Adipocyte (in vitro differentiated cells): ENCODE measurements around the gene LAG3.

ENCODE experiments used
- DNase-seq: peaks from one replicate; pipeline ENCODE4 v3.0.0-alpha.2; 2015; ENCODE audit warnings: low read depth
- H3K27me3 ChIP-seq: replicated peaks from 2 replicates; pipeline ENCODE4 v1.7.0; 2013; ENCODE audit warnings: mild to moderate bottlenecking, low read length, moderate library complexity; ENCODE audit not compliant: control insufficient read depth, insufficient read depth
- H3K36me3 ChIP-seq: 2 replicates; pipeline ENCODE4 v1.7.0; 2013; ENCODE audit warnings: low read length, mild to moderate bottlenecking, moderate library complexity; ENCODE audit not compliant: control insufficient read depth, insufficient read depth, severe bottlenecking
- H3K4me1 ChIP-seq: 2 replicates; pipeline ENCODE4 v1.7.0; 2013; ENCODE audit warnings: mild to moderate bottlenecking, low read length, moderate library complexity; ENCODE audit not compliant: control insufficient read depth, insufficient read depth
- H3K4me3 ChIP-seq: 2 replicates; pipeline ENCODE4 v1.7.0; 2013; ENCODE audit warnings: mild to moderate bottlenecking, low read length, moderate library complexity
- H3K9ac ChIP-seq: 2 replicates; pipeline ENCODE4 v1.7.0; 2013; ENCODE audit warnings: mild to moderate bottlenecking, low read length, moderate library complexity
- H3K9me3 ChIP-seq: 2 replicates; pipeline ENCODE4 v1.7.0; 2013; ENCODE audit warnings: mild to moderate bottlenecking, low read length, moderate library complexity; ENCODE audit not compliant: control insufficient read depth

The LAG3 gene

GRCh38 chr12:6784296-6784695, 12.0 kb downstream of the LAG3 start:
- Histone ChIP-seq H3K4me3 (no peak overlapping the region), H3K36me3 (no peaks in the 10 kb centered on the region), H3K4me1 (no peaks in the 10 kb centered on the region), H3K9ac (no peak overlapping the region), H3K27me3 (peaks cover 10% of the 10 kb centered on the region), H3K9me3 (no peaks in the 10 kb centered on the region)
- no peak for DNase-seq

GRCh38 chr12:6784761-6785160, 12.4 kb downstream of the LAG3 start:
- Histone ChIP-seq H3K4me1 (no peaks in the 10 kb centered on the region), H3K9ac (no peak overlapping the region), H3K4me3 (no peak overlapping the region), H3K27me3 (peaks cover 12% of the 10 kb centered on the region), H3K36me3 (no peaks in the 10 kb centered on the region), H3K9me3 (no peaks in the 10 kb centered on the region)
- no peak for DNase-seq

- H3K27me3 ChIP-seq, result peaks cover 20% of the 10 kb centered on the region
- no peak overlapping the region for H3K4me3 ChIP-seq
- no peaks in the 10 kb centered on the region for H3K4me1 ChIP-seq
- no peak overlapping the region for H3K9ac ChIP-seq
- H3K9me3 ChIP-seq, result no peaks in the 10 kb centered on the region
- H3K36me3 ChIP-seq, result no peaks in the 10 kb centered on the region
- DNase-seq, result no peak
Observed at GRCh38 chr12:6786416-6787094, 14.2 kb downstream of the LAG3 start.

GRCh38 chr12:6787309-6787708, 15.0 kb downstream of the LAG3 start:
- Histone ChIP-seq H3K4me3 (no peak overlapping the region), H3K9me3 (no peaks in the 10 kb centered on the region)

GRCh38 chr12:6788972-6789924, 16.9 kb downstream of the LAG3 start, which contains the start of gene CD4:
Gene CD4 (plus strand): TSS chr12:6789528. CDS start chr12:6800139, 10,611 bp downstream.
- Histone ChIP-seq H3K4me1 (no peaks in the 10 kb centered on the region), H3K9ac (no peak within 1 kb of the TSS), H3K36me3 (no peaks in the 10 kb centered on the region), H3K4me3 (no peak within 1 kb of the TSS), H3K27me3 (peaks cover 27% of the 10 kb centered on the region), H3K9me3 (no peaks in the 10 kb centered on the region)
- DNase-seq, result no peak

More at GRCh38 chr12:6787309-6787708, 15.0 kb downstream of the LAG3 start:
- Histone ChIP-seq H3K27me3 (peaks cover 23% of the 10 kb centered on the region), H3K36me3 (no peaks in the 10 kb centered on the region), H3K9ac (no peak overlapping the region), H3K4me1 (no peaks in the 10 kb centered on the region)
- no peak for DNase-seq

- Histone ChIP-seq H3K27me3 (peaks cover 35% of the 10 kb centered on the region), H3K4me1 (no peaks in the 10 kb centered on the region), H3K9me3 (no peaks in the 10 kb centered on the region), H3K4me3 (no peak overlapping the region), H3K9ac (no peak overlapping the region), H3K36me3 (no peaks in the 10 kb centered on the region)
- no peak for DNase-seq
Observed at GRCh38 chr12:6790496-6791150, 18.3 kb downstream of the LAG3 start.

DNA sequence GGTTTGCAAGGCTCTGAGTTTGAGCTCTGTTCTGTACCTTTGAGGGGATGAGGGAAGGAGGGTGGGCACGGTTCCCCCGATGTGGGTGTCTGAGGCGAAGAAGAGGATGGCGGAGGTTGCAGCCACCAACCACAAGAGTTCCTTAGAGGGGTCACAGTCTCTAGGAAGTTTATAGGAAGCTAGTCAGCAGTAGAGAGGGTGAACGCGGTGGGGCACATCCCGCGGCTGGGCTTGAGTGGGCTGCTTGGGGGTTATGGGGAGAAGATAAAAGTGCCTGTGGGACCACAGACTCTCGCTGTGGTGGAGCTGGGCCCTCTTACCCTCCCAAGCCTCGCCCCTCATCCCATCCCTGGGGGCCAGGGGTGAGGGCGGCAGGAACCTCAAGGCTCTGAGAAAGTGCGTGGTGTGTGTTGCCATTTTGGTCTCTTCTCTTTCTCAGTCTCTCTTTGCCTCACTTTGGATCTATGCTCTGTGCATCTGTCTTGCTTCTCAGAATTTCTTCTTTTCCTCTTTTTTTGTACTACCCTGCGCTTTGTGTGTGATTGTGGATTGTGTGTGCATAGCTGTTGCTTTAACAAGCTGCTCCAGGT, 19.7 kb downstream of the LAG3 start:
- H3K9me3 ChIP-seq, result no peaks in the 10 kb centered on the region
- H3K4me1 ChIP-seq, result no peaks in the 10 kb centered on the region
- H3K4me3 ChIP-seq, result no peak overlapping the region
- H3K36me3 ChIP-seq, result no peaks in the 10 kb centered on the region
- no peak overlapping the region for H3K9ac ChIP-seq
- no peak for DNase-seq
- peaks cover 49% of the 10 kb centered on the region for H3K27me3 ChIP-seq

DNA sequence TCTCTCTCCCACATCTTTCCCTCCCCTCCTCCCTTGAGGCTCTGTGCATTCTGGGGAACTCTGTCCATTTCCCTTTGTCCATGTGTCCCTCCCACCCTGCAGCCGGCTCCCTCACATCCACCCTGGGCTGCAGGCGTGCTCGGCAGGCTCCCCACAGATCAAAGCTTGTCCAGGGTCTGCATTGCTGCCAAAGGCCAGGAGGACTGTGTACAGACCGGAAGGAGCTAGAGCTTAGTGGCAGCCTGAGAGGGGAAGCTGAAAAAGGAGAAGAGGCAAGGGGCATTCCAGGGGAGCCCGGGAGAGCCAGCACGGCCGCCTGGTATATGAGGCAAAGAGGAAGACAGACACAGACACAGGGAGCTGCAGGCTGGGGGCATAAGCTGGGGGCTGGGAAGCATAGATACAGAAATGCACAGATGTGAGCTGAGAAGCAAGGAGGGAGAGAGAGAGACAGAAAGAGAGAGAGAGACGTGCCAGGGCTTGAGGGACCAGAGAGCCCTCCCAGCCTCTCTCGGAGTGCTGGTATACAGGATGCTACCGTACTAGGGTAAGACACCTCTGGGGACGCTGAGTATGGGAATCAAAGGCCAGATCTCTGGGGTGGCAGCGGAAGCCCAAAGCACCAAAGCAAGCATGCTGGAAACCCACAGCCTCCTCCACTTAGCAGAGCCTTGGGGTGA, 20.3 kb downstream of the LAG3 start:
- Histone ChIP-seq H3K9ac (no peak overlapping the region), H3K9me3 (no peaks in the 10 kb centered on the region), H3K4me1 (no peaks in the 10 kb centered on the region), H3K27me3 (peaks cover 51% of the 10 kb centered on the region), H3K4me3 (no peak overlapping the region), H3K36me3 (no peaks in the 10 kb centered on the region)
- peak; percentile 3 for DNase-seq

- Histone ChIP-seq H3K36me3 (no peaks in the 10 kb centered on the region), H3K27me3 (peaks cover 54% of the 10 kb centered on the region), H3K9me3 (no peaks in the 10 kb centered on the region), H3K4me3 (no peak overlapping the region), H3K9ac (no peak overlapping the region), H3K4me1 (no peaks in the 10 kb centered on the region)
- DNase-seq, result no peak
Observed at GRCh38 chr12:6795088-6795487, 22.8 kb downstream of the LAG3 start.

GRCh38 chr12:6796576-6796975, 24.3 kb downstream of the LAG3 start:
- Histone ChIP-seq H3K36me3 (no peaks in the 10 kb centered on the region), H3K9me3 (no peaks in the 10 kb centered on the region), H3K4me3 (no peak overlapping the region), H3K27me3 (peaks cover 46% of the 10 kb centered on the region), H3K9ac (no peak overlapping the region), H3K4me1 (no peaks in the 10 kb centered on the region)
- no peak for DNase-seq
